IMR-90 (cell line): ENCODE results near the gene ADM5. TPM values are rescaled to one million over a fixed set of nuclear protein-coding genes. Genes with fewer than 3 reads are reported as not detected.

Source experiments
- ATAC-seq: fragments of 200-7000 bp; cut with Tn5 transposase; 2 replicates; pipeline ENCODE4 v1.9.1; 2020; ENCODE audit warnings: low read depth, mild to moderate bottlenecking, moderate library complexity
- BruUV-seq: library from RNA; stranded (reverse); fragments of 400-500 nt; replicated peaks from 2 replicates; lab custom pipeline; 2021; lab: Mats Ljungman, UMichigan
- CTCF ChIA-PET: fragments of 300-600 bp; formaldehyde crosslinking; extraction: SDS; loops from one replicate; lab custom pipeline; 2021; ENCODE audit warnings: antibody characterized with exemption; lab: Yijun Ruan, JAX
- POLR2A ChIA-PET: fragments of 300-600 bp; sonication (Branson Sonifier 250); formaldehyde crosslinking; loops from one replicate; lab custom pipeline; 2022; ENCODE audit warnings: antibody characterized with exemption; ENCODE audit not compliant: unreplicated experiment; lab: Charles Lee
- DNase-seq: peaks from one replicate; pipeline ENCODE4 v3.0.0; 2013
- H2AFZ ChIP-seq: replicated peaks from 2 replicates; pipeline ENCODE3; 2013; ENCODE audit warnings: low read length, mild to moderate bottlenecking; ENCODE audit not compliant: poor library complexity
- H2AK5ac ChIP-seq: 2 replicates; pipeline ENCODE4 v1.6.1; 2013; ENCODE audit warnings: low read depth, low read length, inconsistent platforms
- H2AK9ac ChIP-seq: replicated peaks from 2 replicates; pipeline ENCODE3; 2013; ENCODE audit warnings: mild to moderate bottlenecking, low read depth, low read length, moderate library complexity; ENCODE audit not compliant: poor library complexity
- H2BK120ac ChIP-seq: 2 replicates; pipeline ENCODE4 v1.6.1; 2013; ENCODE audit warnings: low read depth, low read length, inconsistent platforms
- H2BK15ac ChIP-seq: 3 replicates; pipeline ENCODE4 v1.6.1; 2013; ENCODE audit warnings: low read depth, low read length, inconsistent platforms
- H2BK20ac ChIP-seq: 2 replicates; pipeline ENCODE4 v1.6.1; 2013; ENCODE audit warnings: low read depth, mild to moderate bottlenecking, inconsistent platforms, low read length, moderate library complexity
- H2BK5ac ChIP-seq: 2 replicates; pipeline ENCODE4 v1.6.1; 2013; ENCODE audit warnings: mild to moderate bottlenecking, low read depth, low read length, inconsistent platforms; ENCODE audit not compliant: poor library complexity, severe bottlenecking
- H3K14ac ChIP-seq: replicated peaks from 2 replicates; pipeline ENCODE4 v1.6.1; 2013; ENCODE audit warnings: low read depth, low read length, inconsistent platforms
- H3K18ac ChIP-seq: 2 replicates; pipeline ENCODE4 v1.6.1; 2013; ENCODE audit warnings: low read depth, low read length, control low read depth
- H3K23ac ChIP-seq: 2 replicates; pipeline ENCODE4 v1.6.1; 2013; ENCODE audit warnings: low read depth, low read length, inconsistent platforms
- H3K27ac ChIP-seq: 2 replicates; pipeline ENCODE4 v1.5.1; 2013; ENCODE audit warnings: mild to moderate bottlenecking, control low read depth, low read length; ENCODE audit not compliant: insufficient read depth
- H3K27me3 ChIP-seq: 2 replicates; pipeline ENCODE4 v1.6.1; 2013; ENCODE audit warnings: low read length; ENCODE audit not compliant: control insufficient read depth, insufficient read depth
- H3K36me3 ChIP-seq: 2 replicates; pipeline ENCODE4 v1.6.1; 2013; ENCODE audit warnings: low read length, mixed read lengths; ENCODE audit not compliant: control insufficient read depth, insufficient read depth
- H3K4ac ChIP-seq: 2 replicates; pipeline ENCODE4 v1.6.1; 2013; ENCODE audit warnings: low read depth, low read length, inconsistent platforms
- H3K4me1 ChIP-seq: 2 replicates; pipeline ENCODE4 v1.6.1; 2013; ENCODE audit warnings: low read length, mixed read lengths; ENCODE audit not compliant: control insufficient read depth, insufficient read depth
- H3K4me2 ChIP-seq: 2 replicates; pipeline ENCODE4 v1.6.1; 2013; ENCODE audit warnings: low read depth, mild to moderate bottlenecking, control low read depth, low read length, moderate library complexity
- H3K4me3 ChIP-seq: 2 replicates; pipeline ENCODE4 v1.5.1; 2013; ENCODE audit warnings: low read depth, mild to moderate bottlenecking, control low read depth, low read length, moderate library complexity; ENCODE audit not compliant: insufficient read depth
- H3K56ac ChIP-seq: 2 replicates; pipeline ENCODE4 v1.6.1; 2013; ENCODE audit warnings: low read length, inconsistent platforms; ENCODE audit not compliant: insufficient read depth; ENCODE audit errors: extremely low read depth
- H3K79me1 ChIP-seq, 2 experiments: 2 replicates each; pipeline ENCODE4 v1.6.1; 2013; ENCODE audit warnings: low read length in 2 of 2, inconsistent platforms in 1 of 2, low read depth in 1 of 2
- H3K9ac ChIP-seq: 2 replicates; pipeline ENCODE4 v1.6.1; 2013; ENCODE audit warnings: low read depth, low read length, control low read depth
- H3K9me1 ChIP-seq: 2 replicates; pipeline ENCODE4 v1.6.1; 2013; ENCODE audit warnings: low read length, inconsistent platforms; ENCODE audit not compliant: insufficient read depth
- H3K9me3 ChIP-seq: 2 replicates; pipeline ENCODE4 v1.6.1; 2013; ENCODE audit warnings: low read length; ENCODE audit not compliant: control insufficient read depth, insufficient read depth
- H4K20me1 ChIP-seq: 2 replicates; pipeline ENCODE4 v1.6.1; 2013; ENCODE audit warnings: low read length, inconsistent platforms; ENCODE audit not compliant: insufficient read depth
- H4K5ac ChIP-seq: 2 replicates; pipeline ENCODE4 v1.6.1; 2013; ENCODE audit warnings: mild to moderate bottlenecking, low read depth, low read length, control low read depth
- H4K8ac ChIP-seq, 2 experiments: 2 replicates each; pipeline ENCODE4 v1.6.1; 2013; ENCODE audit warnings: low read depth in 2 of 2, low read length in 2 of 2, control low read depth in 1 of 2, inconsistent platforms in 1 of 2
- H4K91ac ChIP-seq: 2 replicates; pipeline ENCODE4 v1.6.1; 2013; ENCODE audit warnings: low read depth, low read length, inconsistent platforms; ENCODE audit not compliant: insufficient read depth
- CHD1 ChIP-seq: IDR thresholded peaks from 2 replicates; pipeline ENCODE4 v1.6.1; 2012; ENCODE audit warnings: low read depth, low read length, improper control_type of control experiment
- MAFK ChIP-seq: IDR thresholded peaks from 2 replicates; pipeline ENCODE4 v1.6.1; 2012; ENCODE audit warnings: low read depth, low read length, improper control_type of control experiment
- WGBS, 2 experiments: methylation state at CpG; one replicate each; pipeline versions ENCODE4 v1.1.5 to v1.1.7; 2013; ENCODE audit warnings: missing lambda C conversion rate in 2 of 2; ENCODE audit not compliant: insufficient read length in 1 of 2; ENCODE audit errors: extremely low coverage in 2 of 2; 5-methylcytosine and 5-hydroxymethylcytosine counted together
- dilution Hi-C: fragments of 300-500 bp; cut with HindIII; formaldehyde crosslinking; loops from one replicate; pipeline ENCODE4 v1.14.3; 2018; ENCODE audit warnings: low sequenced_read_pairs; ENCODE audit not compliant: unreplicated experiment
- in situ Hi-C: fragments of 300-500 bp; cut with MboI; formaldehyde crosslinking; loops from 3 replicates; pipeline ENCODE4 v1.14.3; 2019; ENCODE audit warnings: low sequenced_read_pairs, inconsistent platforms, mixed read lengths
- intact Hi-C: fragments of 100-400 bp; cut with micrococcal nuclease; formaldehyde crosslinking; loops from 2 replicates; pipeline ENCODE4 v1.10.0; 2022
- polyA plus RNA-seq, 3 experiments: library from polyadenylated mRNA; depleted of rRNA; stranded (reverse); fragments of >200 nt; gene quantifications; 2 replicates each; pipeline ENCODE4 v1.2.3, GENCODE V29; 2012; ENCODE audit warnings: low replicate concordance in 1 of 3
- total RNA-seq: library from RNA; depleted of rRNA; stranded (reverse); fragments of >200 nt; gene quantifications from 2 replicates; pipeline ENCODE4 v1.2.3, GENCODE V29; 2012

Gene ADM5
- total and polyA plus RNA-seq, 2 of the 4 experiments (the other 2 are of a cell fraction), result 0.18 to 0.99 TPM

GRCh38 chr19:49692147-49692506 lies 2.7 kb downstream of the ADM5 start:
- Histone ChIP-seq H3K18ac (no peak overlapping the region), H2AK5ac (peak overlapping the region; percentile 82; the same call in 1 of the 2 replicates), H4K91ac (peak overlapping the region; percentile 29; the same call in 1 of the 2 replicates), H3K36me3 (peaks cover 14% of the 10 kb centered on the region; the same call in 1 of the 2 replicates), H3K9ac (no peak overlapping the region), H4K5ac (peak overlapping the region; percentile 53; the same call in 1 of the 2 replicates), H3K4me3 (no peak overlapping the region), H4K8ac (peak overlapping the region; percentile 74 to 98; a peak in 3 of 4 replicates), H2BK120ac (no peak overlapping the region), H2BK15ac (no peak overlapping the region), H2BK5ac (no peak overlapping the region), H4K20me1 (peaks cover 11% of the 10 kb centered on the region), H3K4me2 (no peak overlapping the region; the same call in 1 of the 2 replicates), H3K27me3 (no peaks in the 10 kb centered on the region), H3K9me1 (peaks cover 6% of the 10 kb centered on the region; the same call in 1 of the 2 replicates), H2AFZ (peak overlapping the region; percentile 78), H3K4me1 (peaks cover 9% of the 10 kb centered on the region), H3K56ac (no peak overlapping the region), H2BK20ac (no peak overlapping the region), H3K4ac (peak overlapping the region; percentile 61; the same call in 1 of the 2 replicates), H3K27ac (no peak overlapping the region), H3K79me1 (peaks cover 6 to 36% of the 10 kb centered on the region in 2 experiments; a peak in 3 of 4 replicates), H3K23ac (no peak overlapping the region), H2AK9ac (peak overlapping the region; percentile 78), H3K14ac (no peak overlapping the region; the same call in 1 of the 2 replicates), H3K9me3 (no peaks in the 10 kb centered on the region)
- POLR2A ChIA-PET, result no interaction called here
- in situ Hi-C loops (no loop called here), dilution Hi-C loops (no loop called here), intact Hi-C loops (loop anchor here (5.0 kb wide), 1 partner anchor 110 kb away; no protein-coding TSS in a partner anchor)
- CTCF ChIA-PET, result no interaction called here
- ATAC-seq (no peak), DNase-seq (no peak)
- no TSS peak for BruUV-seq
- WGBS, 2 experiments, result 68% methylated on average over 15 of the region's 16 CpGs; no CpG with 5 or more reads in 1 of the 2 experiments
- TF ChIP-seq CHD1 (no peak), MAFK (no peak)
